Naive B cell (primary cell): ENCODE data around the gene UCHL5. TPM values are rescaled to one million over a fixed set of nuclear protein-coding genes. Genes with fewer than 3 reads are reported as not detected.

Experiments
- ATAC-seq, 2 donors: fragments of 150-1000 bp; cut with Tn5 transposase; 2 replicates each; pipeline ENCODE4 v1.10.0; 2021; ENCODE audit warnings: low read depth in 2 of 2, mild to moderate bottlenecking in 2 of 2, moderate library complexity in 2 of 2
- DNase-seq: peaks from one replicate; pipeline ENCODE4 v3.0.0; 2022
- H3K27ac Mint-ChIP-seq, 6 donors: one replicate each; pipeline ENCODE4 v1.8.0; 2020 to 2022; ENCODE audit warnings: mild to moderate bottlenecking in 6 of 6, mixed read lengths in 6 of 6, moderate library complexity in 5 of 6, inconsistent platforms in 2 of 6
- H3K27me3 Mint-ChIP-seq, 3 donors: one replicate each; pipeline ENCODE4 v1.8.0; 2021 to 2022; ENCODE audit warnings: mixed read lengths in 3 of 3, mild to moderate bottlenecking in 1 of 3
- H3K36me3 Mint-ChIP-seq, 2 donors: one replicate each; pipeline ENCODE4 v1.8.0; 2020 to 2022; ENCODE audit warnings: mixed read lengths in 2 of 2, inconsistent platforms in 1 of 2, mild to moderate bottlenecking in 1 of 2
- H3K4me1 Mint-ChIP-seq, 3 donors: one replicate each; pipeline ENCODE4 v1.8.0; 2020 to 2022; ENCODE audit warnings: mixed read lengths in 3 of 3, inconsistent platforms in 1 of 3, mild to moderate bottlenecking in 1 of 3, moderate library complexity in 1 of 3
- H3K4me3 Mint-ChIP-seq, 8 donors: one replicate each; pipeline ENCODE4 v1.8.0; 2020 to 2022; ENCODE audit warnings: mild to moderate bottlenecking in 8 of 8, mixed read lengths in 8 of 8, moderate library complexity in 8 of 8, inconsistent platforms in 2 of 8
- H3K9me3 Mint-ChIP-seq, 7 donors: one replicate each; pipeline ENCODE4 v1.8.0; 2020 to 2022; ENCODE audit warnings: mixed read lengths in 7 of 7, mild to moderate bottlenecking in 5 of 7, inconsistent platforms in 2 of 7, moderate library complexity in 1 of 7
- polyA plus RNA-seq, 6 donors: library from polyadenylated mRNA; unstranded; fragments of 300-500 nt; fragmentation: Illumina TruSeq; gene quantifications; one replicate each; pipeline ENCODE4 v1.2.3, GENCODE V29; 2021; ENCODE audit warnings: low read depth in 6 of 6

The UCHL5 gene
- polyA plus RNA-seq, 6 donors from 2014 or later, result 40.8 to 59.5 (median 45.0) TPM

DNA sequence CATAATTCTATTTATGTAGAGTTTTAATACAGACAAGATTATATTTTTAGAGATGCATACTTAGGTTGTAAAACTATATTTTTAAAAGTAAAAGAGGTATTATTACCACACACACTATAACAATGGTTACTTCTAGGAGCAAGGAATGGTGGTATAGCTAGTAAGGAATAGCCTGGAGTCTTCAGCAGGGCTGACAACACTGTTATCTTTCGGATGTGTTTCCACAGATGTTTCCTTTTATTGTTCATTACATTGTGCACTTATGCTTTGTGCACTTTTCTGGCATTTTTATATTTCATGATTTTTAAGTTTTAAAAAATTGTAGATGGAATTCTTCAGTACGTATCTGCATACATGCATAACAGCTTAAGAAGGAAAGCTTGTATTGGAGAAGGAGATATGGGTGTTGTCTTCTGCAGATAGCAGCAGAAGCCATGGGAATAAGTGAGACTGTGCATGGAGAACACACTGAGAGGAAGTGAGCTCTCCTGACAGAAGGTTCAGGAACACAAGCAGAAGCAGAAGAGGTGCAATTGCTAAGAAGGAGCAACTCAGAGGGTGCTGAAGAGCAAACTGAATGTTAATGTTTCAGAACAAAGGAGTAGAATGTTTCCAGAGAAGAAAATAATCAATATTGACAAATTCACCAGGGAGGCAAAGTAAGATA is 91.8 kb downstream of the UCHL5 start:
- Mint-ChIP-seq H3K4me3 (no peak overlapping the region), H3K27me3 (no peaks in the 10 kb centered on the region), H3K27ac (no peak overlapping the region), H3K36me3 (peaks cover 0 to 5% of the 10 kb centered on the region in 2 donors), H3K4me1 (peaks cover 0 to 7% (median 3%) of the 10 kb centered on the region in 3 donors), H3K9me3 (peaks cover 0 to 4% (median 2%) of the 10 kb centered on the region in 7 donors)
- ATAC-seq (no peak), DNase-seq (no peak)

DNA sequence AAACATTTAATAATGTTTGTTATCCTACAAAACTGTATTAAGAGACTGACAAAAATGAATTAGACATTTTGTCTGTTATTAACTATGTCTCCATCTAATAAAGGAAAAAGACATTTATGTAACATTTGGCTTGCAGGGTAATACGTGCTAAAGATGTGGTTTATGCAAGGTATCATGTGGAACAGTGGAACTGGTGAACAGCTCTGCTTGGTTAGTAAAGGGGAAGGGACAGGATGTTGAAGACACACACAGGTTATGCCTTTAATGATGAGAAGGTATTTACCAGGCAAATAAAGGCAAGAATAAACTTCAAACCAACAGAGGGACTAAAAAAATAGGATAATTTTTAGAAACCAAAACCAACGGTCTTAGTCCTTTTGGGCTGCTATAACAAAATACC is 93.1 kb downstream of the UCHL5 start:
- ATAC-seq (peak in 1 of 2 donors; percentile 39), DNase-seq (no peak)
- no peaks in the 10 kb centered on the region for H3K27me3 Mint-ChIP-seq
- H3K4me3 Mint-ChIP-seq, result no peak overlapping the region
- no peak overlapping the region for H3K27ac Mint-ChIP-seq
- peaks cover 0 to 4% (median 2%) of the 10 kb centered on the region in 7 donors for H3K9me3 Mint-ChIP-seq
- H3K36me3 Mint-ChIP-seq, result peaks cover 0 to 5% of the 10 kb centered on the region in 2 donors
- H3K4me1 Mint-ChIP-seq, result peaks cover 0 to 7% (median 3%) of the 10 kb centered on the region in 3 donors

DNA sequence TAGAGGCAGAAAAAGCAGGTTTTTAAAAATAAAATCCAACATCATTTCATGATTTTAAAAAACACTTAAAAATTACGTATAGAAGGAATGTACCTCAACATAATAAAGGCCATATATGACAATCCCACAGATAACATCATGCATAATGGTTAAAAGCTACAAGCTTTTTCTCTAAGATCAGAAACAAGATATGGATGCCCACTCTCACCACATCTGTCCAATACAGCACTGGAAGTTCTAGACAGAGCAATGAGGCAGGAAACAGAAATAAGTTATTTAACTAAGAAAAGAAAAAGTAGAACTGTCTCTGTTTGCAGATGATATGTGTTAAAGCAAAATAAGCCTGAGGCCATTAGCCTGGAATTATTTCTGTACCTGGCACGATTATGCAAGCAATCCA is 96.3 kb downstream of the UCHL5 start:
- Mint-ChIP-seq H3K27ac (no peak overlapping the region), H3K36me3 (peaks cover 0 to 5% of the 10 kb centered on the region in 2 donors), H3K27me3 (no peaks in the 10 kb centered on the region), H3K4me1 (peaks cover 0 to 7% (median 3%) of the 10 kb centered on the region in 3 donors), H3K9me3 (peaks cover 0 to 4% (median 2%) of the 10 kb centered on the region in 7 donors), H3K4me3 (no peak overlapping the region)
- no peak for DNase-seq
- ATAC-seq, result no peak

Other genes with a start within 250 kb of the UCHL5 start
- 100 to 1,000 TPM in 3 of 6 donors, 10 to 100 TPM in 3; 85.3 to 118 (median 102) TPM for gene RO60, start 252 bp upstream of the UCHL5 start, polyA plus RNA-seq
- 10 to 100 TPM in 2 of 6 donors, 1 to 10 TPM in 4; 5.7 to 13.3 (median 7.5) TPM for gene GLRX2, start 46.1 kb upstream of the UCHL5 start, polyA plus RNA-seq
- 10 to 100 TPM; 49.0 to 78.3 (median 62.7) TPM for gene CDC73, start 62.7 kb upstream of the UCHL5 start, polyA plus RNA-seq
- gene B3GALT2, start 127.3 kb upstream of the UCHL5 start, polyA plus RNA-seq, result under 1 TPM in 2 of 6 donors, not detected in 4; 0.22 to 0.34 TPM